Activated CD4-positive, alpha-beta T cell treated with anti-CD3 and anti-CD28 coated beads, Interleukin-2, amount 50 U/mL, for 24 hours (primary cell): ENCODE results near the gene ITFG1.
"Not testable (repeated sequence)": the region's sequence is repeated elsewhere in the genome, so short reads cannot be mapped to it uniquely, and the experiment has no call there.

Source experiments
- DNase-seq, 2 donors: peaks; one replicate each; pipeline ENCODE4 v3.0.0-alpha.2; 2020; ENCODE audit warnings: low read depth in 1 of 2, low spot score in 1 of 2

ITFG1 gene

DNA sequence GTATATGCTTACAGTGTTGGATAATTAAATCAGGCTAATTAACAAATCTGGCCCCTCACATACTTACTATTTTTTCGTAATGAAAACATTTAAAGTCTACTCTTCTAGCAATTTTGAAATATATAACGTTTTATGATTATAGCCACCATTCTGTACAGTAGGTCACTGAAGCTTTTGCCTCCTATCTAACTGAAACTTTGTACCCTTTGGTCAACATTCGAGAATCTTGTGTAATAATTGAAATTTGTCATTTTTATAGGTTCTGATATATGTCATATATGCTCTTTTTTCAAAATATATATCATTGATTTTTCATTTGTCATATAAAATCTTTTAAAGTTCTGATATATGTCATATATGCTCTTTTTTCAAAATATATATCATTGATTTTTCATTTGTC lies 12.9 kb upstream of the ITFG1 start:
- no peak for DNase-seq

DNA sequence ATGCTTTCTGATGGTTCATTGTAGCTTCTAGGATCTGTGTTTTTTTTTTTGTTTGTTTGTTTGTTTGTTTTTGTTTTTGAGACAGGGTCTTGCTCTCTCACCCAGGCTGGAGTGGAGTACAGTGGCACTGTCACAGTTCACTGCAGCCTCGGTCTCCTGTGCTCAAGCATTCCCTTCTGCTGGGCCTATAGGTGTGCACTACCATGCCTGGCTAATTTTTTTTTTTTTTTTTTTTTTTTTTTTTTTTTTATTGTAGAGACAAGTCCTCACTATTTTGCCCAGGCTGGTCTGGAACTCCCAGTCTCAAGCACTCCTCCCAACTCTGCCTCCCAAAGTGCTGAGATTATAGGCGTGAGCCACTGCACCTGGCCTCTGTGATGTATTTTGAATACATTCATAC lies 12.1 kb upstream of the ITFG1 start:
- DNase-seq, result not testable (repeated sequence)

DNA sequence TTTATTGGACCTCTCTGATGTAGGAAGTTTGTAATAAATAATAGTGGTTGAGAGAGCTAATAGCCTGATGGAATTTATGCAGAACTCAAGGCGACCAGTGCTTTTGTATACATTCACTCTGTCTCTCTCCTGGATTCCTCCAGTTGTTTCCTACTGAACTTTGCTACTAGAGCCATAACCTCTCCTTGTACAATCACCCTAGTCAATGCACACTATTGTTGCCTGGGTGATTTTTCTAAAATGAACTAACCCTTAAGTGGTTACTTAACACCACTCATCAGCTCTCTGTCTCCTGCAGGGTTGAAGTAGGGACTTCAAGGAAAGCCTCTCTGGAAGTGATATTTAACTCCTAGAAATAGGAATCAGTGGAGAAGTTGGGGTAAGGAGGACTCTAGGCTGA lies 9.9 kb upstream of the ITFG1 start:
- DNase-seq, result no peak

DNA sequence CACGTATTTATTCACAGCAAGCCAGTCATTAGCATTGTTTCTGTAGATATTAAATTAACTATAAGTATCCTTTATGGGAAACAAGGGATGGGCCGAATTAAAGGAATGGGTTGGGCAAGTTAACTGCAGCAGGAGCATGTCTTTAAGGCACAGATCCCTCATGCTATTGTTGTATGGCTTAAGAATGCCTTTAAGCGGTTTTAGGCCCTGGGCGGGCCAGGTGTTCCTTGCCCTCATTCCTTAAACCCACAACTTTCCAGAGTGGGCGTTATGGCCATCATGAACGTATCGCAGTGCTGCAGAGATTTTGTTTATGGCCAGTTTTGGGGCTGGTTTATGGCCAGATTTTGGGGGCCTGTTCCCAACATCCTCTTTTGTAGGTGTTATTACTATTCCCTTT lies 9.3 kb upstream of the ITFG1 start:
- DNase-seq, result no peak

DNA sequence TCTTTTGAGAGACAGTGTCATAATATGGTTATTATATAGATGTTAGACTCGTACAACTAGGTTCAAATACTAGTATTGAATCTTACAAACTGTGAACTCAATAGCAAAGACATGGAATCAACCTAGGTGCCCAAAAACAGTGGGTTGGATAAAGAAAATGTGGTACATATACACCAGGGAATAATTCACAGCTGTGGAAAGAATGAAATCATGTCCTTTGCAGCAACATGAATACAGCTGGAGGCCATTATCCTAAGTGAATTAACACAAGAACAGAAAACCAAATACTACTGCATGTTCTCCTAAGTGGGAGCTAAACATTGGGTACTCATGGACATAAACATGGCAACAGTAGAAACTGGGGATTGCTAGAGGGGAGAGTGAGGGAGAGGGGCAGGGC lies 8.4 kb upstream of the ITFG1 start:
- DNase-seq, result no peak

DNA sequence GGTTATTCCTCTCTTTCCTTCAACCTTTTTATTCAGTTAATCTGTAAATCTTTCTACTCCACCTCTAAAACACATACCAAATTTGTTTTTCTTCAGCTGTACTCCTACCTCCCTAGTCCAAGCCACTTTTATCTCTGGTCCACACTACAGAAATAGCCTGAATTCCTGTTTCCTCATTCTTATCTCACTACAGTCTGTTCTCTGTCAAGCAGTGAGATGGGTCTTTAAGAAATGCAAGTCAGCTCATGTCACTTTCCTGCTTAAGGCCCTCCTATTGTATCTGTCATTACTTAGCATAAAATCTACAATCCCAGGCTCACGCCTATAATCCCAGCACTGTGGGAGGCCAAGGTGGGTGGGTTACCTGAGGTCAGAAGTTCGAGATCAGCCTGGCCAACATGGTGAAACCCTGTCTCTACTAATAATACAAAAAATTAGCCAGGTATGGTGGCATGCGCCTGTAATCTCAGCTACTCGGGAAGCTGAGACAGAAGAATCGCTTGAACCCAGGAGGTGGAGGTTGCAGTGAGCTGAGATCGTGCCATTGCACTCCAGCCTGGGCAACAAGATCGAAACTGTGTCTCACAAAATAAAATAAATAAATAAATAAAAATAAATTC lies 7.3 kb upstream of the ITFG1 start:
- DNase-seq, result not testable (repeated sequence)

DNA sequence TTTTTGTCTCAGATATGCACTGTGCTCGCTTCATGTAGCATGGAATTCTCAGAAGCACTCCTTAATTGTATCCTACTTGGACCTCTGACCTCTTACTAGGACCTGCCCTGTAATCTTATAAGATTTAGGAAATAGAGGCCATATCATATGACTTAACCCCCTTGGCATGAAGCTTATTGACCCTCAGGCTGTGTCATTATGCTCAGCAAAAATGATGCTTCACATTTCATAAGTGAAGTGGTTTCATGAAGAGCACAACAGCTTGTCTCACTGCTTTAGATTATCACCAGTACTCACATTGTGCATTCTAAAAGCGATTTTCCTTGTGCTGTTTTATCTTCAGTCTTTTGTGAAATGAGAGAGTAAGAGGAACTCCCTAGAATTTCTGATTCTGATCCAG lies 6.6 kb upstream of the ITFG1 start:
- no peak for DNase-seq

DNA sequence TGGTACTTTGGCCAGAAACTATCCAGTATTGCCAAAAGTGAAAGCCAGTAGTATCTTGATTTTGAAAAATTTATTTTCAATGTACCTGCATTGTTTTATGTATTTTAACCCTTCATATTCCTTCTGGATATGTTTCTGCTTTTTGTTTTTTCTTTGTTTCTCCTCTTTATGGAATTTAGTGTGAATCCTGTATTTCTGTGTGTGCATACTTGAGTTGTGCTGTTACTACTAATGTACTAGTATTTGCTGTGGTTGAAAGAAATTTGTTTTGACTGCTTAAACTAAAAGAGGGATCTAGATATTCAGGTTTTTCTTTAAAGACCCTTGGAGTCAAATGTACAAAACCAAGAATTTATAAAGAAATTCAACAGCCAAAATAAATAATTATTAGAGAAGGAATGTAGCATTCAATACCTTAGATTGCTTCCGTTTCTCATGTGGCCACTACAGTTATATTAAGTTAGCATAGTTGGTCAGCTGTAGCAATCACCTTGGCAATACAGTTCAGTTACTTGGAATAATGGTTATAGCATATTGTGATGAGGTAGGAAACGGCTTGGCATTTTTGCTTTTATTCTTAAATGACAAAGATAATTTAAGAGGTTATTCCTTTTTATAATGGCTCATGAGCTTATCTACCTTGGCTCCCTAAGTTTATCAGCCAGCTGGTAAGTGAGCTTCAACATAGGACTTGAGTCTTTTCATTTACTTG lies 5.2 kb upstream of the ITFG1 start:
- no peak for DNase-seq

DNA sequence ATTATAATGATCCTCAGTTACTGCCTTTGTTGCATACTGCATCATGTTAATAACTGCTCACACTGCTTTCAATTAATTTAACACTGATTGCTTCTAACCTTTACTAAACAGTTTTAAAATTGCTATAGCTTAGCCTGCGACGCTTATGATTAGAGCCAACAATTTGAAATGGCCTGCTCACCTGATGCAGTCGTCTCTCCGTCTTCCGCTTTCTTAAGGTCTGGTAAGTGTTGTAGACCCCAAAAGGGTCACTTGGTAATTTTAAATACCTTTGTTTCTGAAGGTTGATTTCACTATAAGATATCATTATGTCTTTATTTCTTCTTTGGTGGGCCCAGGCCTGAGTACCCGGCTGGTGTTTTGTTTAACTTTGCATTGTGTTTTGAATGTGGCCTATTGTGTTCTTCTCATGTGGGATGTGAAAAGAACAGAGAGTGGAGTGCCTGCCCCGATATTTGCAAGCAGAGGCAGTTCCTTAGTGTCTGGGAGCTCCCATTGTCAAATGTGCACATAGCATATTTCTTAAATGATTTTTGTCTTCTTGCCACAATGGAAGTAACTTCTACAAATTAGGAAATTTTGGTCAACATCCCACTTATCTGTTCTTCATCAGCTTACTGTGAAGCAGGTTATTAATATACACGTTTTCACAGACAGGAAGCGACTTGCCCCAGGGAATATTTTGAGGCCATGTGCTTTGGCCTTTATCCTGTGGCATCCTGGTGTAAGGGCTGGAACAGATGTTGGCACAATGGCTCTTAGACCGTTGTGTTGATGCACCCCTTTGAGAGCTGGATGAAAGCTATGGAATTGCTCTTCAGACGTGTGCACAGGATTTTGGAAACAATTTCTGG lies 3.1 kb upstream of the ITFG1 start:
- no peak for DNase-seq

DNA sequence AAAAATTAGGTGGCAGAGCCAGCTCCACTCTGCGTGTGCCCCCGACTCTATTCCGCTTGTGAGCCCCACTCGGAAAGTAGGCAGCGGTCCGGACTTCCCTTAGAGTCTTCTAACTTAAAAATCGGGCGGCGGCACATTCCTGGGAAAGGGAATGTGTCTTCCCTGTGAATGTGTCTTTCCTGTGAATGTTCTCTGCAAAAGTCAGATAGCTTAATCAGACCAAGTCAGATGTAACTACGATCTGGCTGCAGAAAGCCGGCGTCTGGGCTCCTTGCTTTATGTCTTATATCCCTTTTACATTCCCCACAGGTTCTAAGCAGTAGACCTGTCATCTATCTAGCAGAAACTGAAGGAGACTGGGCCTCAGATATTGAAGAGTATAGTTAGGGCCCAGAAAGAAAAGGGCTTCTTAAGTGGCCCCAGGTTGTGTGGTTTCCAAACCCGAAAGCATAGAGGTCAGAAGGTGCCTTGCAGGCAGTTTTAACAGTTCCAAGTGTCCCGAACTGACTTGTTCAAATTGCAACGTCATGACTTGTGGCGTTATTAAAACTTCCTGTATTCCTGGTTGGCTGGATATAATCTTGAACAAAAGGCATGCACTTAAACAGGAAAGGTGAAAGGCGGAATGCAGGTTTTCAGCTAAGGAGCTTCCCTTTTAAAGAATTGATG lies 869 bp upstream of the ITFG1 start:
- DNase-seq, result no peak

DNA sequence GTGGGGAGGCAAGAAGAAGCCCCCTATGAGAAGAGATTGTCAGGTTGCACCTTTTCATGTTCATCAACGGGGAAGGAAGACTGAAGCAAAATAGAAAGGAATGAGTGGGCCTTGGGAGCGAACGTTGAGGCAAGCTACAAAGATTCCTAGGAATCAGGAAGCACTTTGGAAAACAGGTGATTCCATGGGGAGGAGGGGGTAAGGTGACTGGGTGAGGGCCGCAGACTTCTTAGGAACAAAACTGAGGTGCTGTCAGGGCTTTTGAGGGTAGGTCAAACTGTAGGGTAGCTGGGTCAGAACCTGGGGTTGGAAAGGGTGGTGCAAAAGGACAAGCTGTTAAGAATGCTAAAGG lies 528 bp downstream of the ITFG1 start:
- no peak for DNase-seq

DNA sequence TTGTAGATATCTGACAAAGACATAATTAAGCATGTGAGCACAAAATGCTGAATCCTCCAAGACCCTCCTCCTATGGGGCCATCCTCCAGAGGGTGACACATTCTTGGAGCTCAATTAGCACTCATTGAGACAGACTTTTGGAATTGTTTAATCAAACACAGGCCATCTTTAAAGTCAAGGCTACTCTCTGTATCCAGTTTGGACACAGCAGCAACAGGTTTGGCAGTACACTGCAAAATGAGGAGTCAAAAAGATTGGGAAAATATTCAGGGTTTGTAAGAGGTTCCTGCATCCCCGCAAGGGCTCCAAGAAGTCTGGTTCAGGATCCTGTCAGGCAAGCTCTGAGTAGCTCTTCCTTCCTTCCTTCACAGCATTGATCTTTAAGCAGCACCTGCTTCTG lies 1.3 kb downstream of the ITFG1 start:
- DNase-seq, result no peak

DNA sequence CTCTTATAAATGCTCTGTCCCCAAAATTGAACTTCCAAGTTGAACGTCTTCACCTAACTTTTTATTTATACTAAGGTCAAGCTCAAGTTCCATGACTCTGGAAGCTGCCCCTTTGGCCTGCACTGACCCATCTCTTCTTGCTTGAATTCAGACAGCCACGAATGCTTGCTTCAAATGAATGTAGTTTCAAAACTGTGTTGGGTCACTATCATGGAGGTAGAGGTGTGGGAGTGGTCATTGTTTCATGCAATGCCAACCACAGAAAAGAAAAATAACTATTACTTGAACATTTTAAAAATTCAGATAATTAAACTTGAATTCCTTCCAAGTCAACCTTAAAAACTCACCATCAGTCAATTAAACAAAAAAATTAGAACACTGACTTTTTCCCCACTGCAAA lies 2.5 kb downstream of the ITFG1 start:
- DNase-seq, result no peak

DNA sequence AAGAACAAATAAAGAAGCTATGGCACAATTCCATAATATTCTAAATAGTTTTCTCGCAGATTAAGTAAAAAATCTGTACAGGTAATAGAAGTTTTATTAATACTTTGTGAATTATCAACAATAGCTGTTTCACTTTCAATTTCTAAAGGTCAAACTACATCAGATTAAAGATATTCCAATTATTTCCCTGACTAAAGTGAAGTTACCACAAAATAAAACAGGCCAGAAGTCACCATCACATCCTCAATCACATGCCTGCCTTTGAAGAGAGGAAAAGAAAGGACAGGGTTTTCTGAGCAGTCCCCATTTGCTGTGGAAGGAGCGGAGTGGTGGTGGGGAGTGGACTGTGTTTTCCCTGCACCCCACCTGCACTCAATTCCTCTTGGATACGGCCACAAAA lies 11.1 kb downstream of the ITFG1 start:
- DNase-seq, result no peak

DNA sequence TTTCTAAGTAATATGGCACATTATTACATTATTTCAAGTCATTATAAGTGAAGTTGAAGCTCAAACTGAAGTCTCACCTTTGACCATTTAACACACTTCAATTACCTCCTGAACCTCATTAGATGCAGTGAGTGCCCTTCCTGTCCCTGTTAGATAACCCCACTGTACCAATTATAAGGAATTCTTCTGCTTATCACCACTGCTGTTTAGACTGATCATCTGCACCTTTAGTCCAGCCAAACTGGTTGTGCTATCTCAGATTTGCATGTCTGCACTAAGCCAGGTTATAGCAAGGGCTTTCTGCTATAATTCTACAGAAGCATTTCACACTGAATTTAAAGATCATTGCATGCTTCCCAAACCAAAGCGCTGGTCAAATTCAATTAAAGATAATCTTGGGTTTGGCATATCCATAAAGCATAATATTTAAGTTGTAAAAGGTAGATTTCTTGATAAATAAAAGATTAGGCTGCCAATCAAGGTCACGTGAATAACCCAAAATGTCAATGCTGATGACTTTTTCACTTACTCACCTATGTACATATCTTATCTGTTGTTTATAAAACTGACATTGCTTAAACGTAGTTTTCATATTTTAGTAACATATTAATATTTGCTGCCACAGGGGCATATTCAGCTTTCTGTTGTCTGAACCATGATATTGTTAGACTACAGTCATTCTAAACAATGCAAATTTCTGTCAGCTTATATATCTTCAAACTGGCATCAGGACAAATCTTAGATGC lies 11.9 kb downstream of the ITFG1 start:
- DNase-seq, result no peak

DNA sequence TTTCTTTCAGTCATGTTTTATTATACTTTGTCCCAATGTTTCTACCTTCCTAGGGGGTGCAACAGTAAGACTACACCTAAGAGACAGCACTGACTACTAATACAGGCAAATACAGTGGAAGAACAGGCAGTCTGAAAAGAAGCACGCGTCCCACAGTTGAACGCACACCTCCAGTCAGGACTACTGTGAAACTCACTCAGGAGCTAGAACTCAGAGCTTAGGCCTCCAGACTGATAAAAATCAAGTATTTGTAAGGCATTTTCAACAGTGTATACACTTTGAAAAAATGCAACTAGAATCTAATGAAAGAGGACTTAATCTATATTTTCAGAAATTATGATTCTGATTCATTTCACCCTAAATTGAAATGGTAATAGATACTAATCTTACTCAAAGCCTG lies 14.4 kb downstream of the ITFG1 start:
- no peak for DNase-seq

DNA sequence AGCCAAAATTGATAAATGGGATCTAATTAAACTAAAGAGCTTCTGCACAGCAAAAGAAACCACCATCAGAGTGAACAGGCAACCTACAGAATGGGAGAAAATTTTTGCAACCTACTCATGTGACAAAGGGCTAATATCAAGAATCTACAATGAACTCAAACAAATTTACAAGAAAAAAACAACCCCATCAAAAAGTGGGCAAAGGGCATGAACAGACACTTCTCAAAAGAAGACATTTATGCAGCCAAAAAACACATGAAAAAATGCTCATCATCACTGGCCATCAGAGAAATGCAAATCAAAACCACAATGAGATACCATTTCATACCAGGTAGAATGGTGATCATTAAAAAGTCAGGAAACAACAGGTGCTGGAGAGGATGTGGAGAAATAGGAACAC lies 18.0 kb downstream of the ITFG1 start:
- DNase-seq, result not testable (repeated sequence)

DNA sequence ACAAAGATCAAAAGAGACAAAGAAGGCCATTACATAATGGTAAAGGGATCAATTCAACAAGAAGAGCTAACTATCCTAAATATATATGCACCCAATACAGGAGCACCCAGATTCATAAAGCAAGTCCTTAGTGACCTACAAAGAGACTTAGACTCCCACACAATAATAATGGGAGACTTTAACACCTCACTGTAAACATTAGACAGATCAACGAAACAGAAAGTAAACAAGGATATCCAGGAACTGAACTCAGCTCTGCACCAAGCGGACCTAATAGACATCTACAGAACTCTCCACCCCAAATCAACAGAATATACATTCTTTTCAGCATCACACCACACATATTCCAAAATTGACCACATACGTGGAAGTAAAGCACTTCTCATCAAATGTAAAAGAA lies 20.8 kb downstream of the ITFG1 start:
- not testable (repeated sequence) for DNase-seq

DNA sequence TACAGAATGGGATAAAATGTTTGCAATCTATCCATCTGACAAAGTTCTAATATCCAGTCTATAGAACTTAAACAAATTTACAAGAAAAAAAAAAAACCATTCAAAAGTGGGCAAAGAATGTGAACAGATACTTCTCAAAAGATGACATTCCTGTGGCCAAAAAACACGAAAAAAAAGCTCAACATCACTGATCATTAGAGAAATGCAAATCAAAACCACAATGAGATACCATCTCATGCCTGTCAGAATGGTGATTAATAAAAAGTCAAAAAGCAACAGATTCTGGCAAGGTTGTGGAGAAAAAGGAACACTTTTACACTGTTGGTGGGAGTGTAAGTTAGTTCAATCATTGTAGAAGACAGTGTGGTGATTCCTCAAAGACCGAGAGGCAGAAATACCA lies 26.6 kb downstream of the ITFG1 start:
- DNase-seq, result not testable (repeated sequence)

DNA sequence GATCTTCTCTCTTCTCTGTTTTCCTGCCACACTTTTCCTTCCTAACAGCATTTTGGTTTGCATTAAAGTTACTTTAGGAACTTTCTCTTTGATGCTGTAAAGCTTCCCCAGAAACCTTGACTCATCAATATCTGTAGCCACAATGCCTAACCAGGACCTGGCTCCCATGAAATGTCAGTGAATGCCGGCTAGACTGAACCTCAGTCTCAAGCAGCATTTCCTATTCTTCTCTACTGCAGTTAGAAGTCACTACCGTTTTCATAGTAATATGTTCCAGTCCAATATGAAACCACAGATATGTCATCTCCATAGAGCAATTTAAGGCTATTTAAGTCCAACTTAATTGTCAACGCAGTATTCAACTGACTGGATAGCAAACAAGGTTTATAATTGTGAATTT lies 28.9 kb downstream of the ITFG1 start:
- no peak for DNase-seq

DNA sequence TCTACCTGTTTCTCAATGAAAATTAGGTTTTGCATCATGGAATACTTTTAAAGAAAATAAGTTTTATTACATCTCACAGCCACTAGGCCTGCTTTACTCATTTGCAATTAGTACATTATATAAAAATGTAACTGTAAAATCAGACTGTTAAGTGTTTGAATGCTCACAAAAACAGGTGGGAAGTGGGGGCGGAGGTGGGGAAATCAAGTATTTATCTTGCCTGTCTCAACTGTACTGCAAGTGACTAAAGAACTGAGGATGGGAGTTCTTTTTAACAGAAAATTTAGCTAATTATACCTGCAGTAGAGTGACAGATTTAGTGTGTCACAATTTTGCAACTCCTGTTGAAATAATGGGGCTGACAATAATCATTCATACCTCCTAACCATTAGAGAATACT lies 34.1 kb downstream of the ITFG1 start:
- DNase-seq, result no peak
